ENCODE results near the gene CD36.

CD36 gene

GRCh38 chr7:80630608-80631405 is 7.6 kb upstream of the CD36 start:
- no peak for DNase-seq

- no peak for DNase-seq
Measured at GRCh38 chr7:80631421-80631820, 7.0 kb upstream of the CD36 start.

DNA sequence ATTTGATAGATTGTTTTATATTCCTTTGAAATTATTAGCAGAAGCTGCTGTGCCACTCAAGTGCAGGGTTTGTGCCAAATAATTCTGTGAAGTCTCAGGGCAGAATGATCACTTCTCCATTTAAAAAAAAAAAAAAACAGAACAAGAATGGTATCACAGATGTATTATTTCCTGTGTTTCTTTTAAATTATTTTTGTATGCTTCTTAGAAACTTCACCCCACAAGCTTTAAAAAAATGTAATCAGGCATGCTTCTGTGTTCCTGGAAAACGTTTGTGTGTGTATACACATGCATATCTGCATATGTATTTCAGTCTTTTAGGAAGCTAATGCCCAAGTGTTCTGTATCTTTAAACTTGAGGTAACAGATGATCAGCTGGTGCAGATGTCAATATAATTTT is 6.3 kb upstream of the CD36 start:
- no peak for DNase-seq

DNA sequence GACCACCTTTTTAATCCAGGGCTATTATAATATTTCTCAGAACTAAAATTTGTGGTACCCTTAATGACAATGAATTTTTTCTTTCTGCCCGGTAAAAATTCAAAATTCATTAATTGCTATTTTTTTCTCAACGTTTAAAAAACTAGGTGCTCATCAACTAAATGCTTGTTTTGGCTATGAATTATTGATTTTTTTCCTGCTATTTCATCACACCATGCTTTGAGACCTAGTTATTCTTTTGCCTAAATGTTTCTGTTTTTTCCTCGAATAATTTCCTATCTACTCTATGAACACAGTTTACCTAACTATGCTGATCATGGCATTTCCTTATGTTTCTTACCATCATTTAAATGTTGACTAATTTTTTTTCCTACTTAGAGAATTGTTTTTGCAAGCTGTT is 5.6 kb upstream of the CD36 start:
- no peak for DNase-seq

- DNase-seq: no peak
Measured at GRCh38 chr7:80634505-80634904, 3.9 kb upstream of the CD36 start.

GRCh38 chr7:80635533-80635932 is 2.9 kb upstream of the CD36 start:
- DNase-seq: no peak

DNA sequence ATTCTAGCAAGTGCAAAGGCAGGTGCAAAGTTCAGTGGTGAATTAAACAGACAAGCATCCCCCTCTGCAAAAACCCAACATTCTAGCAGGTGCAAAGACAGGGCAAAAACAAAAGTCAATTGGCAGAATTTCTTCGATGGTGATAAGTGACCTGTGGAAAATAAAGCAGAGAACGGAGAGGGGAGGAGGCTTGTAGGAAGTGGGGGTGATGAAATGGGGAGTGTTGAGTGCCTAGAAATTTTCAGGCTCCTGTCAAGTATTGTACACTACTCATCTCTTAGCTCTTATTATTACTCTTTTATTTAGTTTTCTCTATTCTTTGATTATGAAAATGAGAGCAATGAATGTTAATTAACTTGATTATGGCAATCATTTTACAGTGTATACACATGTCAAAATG is 2.4 kb upstream of the CD36 start:
- DNase-seq: no peak

GRCh38 chr7:80636709-80637108 is 1.7 kb upstream of the CD36 start:
- no peak for DNase-seq

DNA sequence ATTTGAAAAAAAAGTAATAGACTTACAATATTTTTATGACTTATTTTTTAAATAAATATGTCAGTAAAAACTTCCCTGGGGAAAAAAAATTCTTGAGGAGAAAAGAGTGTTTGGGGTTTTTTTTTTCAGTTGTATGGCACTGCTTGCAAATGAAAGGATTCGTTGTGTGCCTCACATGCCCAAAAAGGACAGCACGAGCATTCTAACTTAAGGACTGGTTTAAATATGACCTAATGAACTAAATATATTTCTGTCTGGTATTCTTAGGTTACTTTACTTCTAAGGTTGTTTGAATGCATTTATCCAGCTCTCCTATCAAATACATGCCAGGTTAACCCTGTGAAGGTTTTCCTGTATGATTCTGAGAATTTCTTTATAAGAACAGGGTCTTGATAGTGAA is 988 bp upstream of the CD36 start:
- no peak for DNase-seq

GRCh38 chr7:80639011-80639410 is 569 bp downstream of the CD36 start:
- DNase-seq: no peak

DNA sequence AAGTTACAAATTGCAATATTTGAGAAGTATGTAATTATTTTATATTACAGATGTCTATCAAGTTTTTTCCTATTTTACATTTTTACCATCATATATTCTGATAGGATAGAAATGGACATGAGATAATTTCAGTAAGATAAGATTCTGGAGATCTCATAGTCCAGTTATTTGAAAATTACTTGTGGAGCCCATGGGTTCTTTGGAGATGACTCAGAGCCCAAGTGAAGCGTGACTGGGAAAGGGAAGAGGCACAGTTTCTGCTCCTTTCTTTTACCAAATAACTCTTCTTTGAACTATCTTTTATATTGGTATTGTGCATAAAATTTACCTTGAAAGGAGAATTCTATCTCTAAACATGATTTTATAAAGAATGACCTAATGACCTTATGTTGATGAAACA is 2.4 kb downstream of the CD36 start:
- no peak for DNase-seq

GRCh38 chr7:80641548-80641947 is 3.1 kb downstream of the CD36 start:
- no peak for DNase-seq

DNA sequence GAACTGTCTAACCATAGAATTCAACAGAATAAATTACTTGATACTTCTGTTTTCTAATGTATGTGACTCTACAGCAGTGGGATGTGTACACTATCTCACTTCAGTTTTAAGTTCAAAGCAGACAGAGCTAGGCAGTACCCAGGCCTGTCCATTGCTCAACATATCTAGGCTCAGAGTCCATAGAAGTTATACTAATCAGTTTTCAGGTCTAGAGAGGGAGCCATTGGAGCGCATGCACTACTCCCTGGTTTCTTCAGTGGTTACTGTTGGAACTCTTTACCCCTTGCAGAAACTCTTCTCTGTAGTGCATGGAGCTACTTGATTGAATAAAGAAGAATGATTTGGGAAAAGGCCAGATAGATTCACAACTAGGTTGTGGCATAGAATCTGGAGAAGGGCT is 4.4 kb downstream of the CD36 start:
- DNase-seq: no peak

DNA sequence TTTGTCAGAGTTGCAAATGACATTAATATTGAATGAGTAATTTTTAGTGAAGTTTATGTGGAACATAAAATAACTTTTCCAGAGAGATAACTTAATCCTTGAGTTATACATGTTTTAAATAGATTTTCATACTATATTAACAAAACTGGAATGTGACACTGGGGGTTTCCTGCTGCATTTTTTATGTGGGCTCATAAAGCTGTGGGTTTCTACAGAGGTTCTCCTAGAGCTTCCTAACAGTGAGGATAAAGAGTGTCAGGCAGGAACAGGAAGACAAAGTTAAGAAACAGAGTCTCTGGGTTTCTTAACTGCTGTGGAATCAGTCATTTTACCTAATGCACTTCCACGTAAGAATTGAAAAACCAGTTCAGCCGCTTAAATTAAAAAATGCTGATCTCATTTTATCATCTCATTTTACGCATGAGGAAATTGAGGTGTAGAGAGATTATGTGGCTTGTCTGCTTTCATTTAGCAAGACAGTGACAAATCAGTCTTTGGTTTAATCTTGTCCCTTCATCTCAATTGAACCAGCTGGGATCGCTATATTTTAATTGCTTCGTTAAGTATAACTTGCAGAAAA is 5.0 kb downstream of the CD36 start:
- DNase-seq: no peak

- DNase-seq: no peak
Measured at GRCh38 chr7:80644054-80644453, 5.6 kb downstream of the CD36 start.

DNA sequence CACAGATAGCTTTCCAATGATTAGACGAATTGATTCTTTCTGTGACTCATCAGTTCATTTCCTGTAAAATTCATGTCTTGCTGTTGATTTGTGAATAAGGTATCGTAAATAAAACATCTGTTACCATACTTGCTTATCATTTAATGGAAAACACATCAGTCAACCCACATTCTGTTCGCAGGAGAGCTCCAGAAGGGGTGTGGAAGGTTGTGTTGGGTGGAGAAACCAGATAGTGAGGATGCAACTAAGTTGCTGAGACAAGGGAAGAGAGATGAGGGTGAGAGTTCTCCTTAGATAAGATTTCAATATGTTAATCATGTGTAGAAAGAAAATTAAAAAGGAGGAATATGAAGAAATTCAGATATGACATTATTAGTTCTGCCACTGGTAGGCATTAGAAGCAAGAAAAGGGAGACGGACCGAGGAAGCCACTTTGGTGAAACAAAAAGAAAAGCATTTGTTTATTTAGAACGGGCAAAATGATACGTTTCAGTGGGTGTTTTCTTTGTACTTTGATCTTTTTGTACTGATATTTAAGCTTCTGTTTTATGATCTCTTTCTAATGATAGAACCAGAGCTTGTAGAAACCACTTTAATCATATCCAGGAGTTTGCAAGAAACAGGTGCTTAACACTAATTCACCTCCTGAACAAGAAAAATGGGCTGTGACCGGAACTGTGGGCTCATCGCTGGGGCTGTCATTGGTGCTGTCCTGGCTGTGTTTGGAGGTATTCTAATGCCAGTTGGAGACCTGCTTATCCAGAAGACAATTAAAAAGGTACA is 7.8 kb downstream of the CD36 start:
- no peak for DNase-seq

DNA sequence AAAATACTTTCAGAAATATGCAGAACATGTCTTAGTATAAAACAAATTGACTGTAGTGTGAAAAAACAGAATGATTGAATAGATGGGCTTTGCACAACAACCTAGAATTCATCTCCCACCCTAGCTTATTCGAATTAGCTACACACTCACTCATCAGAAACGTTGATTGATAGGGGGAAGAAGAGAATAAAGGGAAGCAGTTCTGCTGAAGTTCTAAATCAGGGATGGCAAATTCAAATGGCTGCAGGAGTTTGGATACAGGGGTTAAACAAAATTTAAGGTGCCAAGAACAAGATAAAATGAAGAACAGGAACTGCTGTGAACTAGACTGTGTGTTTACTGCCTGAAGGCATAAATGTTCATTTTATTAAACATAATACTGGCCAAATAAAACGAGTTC is 9.0 kb downstream of the CD36 start:
- no peak for DNase-seq

DNA sequence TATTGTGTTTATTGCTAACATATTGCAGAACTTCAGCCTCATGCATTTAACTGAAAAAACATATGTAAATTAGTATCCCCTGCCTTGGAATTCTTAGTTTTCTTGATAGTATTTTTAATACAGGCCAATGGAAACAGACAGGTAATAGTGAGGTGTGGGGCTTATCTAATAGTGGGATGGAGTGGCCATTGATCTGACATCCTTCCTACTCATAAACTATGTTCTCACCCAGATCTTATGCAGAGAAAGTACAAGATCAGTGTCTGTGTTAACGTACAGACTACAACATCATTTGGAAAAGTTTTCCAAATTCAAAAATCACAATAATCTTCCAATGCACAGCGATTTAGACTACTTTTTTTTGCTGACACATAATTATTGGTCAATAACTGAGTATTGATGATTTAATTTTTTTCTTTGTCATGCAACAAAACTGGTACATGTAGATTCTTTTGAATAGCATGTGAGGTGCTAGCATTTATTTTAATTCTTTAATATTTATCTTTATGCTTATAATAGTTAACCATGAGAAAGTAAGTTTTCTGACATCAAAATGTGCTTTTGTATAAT is 9.7 kb downstream of the CD36 start:
- DNase-seq: no peak

DNA sequence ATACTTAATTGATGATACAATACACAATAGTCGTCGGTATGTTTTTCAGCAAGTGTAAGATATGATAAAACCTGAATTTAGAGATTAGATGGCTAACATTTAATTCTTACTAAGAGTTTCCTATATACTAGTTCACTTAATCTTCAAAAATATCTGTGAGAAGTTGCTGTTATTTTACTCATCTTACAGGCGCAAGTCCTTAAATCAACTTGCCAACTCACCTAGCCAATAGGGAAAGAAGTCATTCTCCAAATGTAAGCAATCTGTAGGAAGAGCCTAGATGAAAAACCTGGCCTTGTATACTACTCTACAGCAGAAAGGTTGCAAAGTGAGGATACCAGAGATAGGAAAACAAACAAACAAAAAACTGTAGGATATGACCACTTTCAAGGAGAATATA is 10.6 kb downstream of the CD36 start:
- DNase-seq: no peak

DNA sequence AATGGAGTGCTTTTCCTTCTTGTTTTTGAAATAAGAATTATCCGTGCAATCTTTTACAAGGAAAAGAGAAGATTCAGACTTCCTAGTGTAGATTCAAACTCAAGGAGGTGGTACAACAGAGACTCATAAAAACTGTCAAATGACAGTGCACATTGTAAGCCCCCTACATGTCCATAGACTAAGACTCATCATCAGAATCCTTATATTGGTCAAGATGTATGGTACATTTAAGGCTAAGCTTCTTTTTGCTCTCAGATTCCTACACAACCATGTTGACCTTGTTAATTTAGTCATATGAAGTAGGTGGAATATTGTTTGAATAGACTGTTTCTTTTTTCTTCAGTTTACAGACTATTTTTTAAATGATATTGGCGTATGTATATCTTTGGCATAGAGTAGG is 11.6 kb downstream of the CD36 start:
- DNase-seq: no peak

GRCh38 chr7:80651471-80651870 is 13.0 kb downstream of the CD36 start:
- no peak for DNase-seq

- DNase-seq: no peak
Measured at GRCh38 chr7:80653244-80653643, 14.8 kb downstream of the CD36 start.

DNA sequence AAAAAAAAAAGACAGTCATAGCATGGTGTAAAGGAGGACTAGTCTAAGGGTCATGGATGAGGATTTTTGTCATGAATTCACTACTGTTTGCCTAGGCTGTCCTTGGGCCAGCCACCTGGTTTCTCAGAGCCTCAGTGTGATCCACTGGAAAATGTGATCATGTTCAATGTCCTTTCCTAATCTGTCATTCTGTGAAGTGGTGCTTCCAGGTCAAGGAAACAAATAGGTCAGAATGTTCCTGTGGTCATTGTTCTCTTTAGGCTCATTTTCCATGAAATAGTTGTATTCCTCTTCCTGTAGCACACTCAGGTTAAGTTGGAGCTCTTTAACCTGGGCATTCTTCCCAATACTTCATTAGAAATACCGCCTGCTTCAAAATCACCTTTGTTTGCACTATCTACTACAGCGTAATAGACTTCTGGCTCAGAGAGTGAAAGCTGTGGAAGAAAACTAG is 16.5 kb downstream of the CD36 start:
- no peak for DNase-seq

DNA sequence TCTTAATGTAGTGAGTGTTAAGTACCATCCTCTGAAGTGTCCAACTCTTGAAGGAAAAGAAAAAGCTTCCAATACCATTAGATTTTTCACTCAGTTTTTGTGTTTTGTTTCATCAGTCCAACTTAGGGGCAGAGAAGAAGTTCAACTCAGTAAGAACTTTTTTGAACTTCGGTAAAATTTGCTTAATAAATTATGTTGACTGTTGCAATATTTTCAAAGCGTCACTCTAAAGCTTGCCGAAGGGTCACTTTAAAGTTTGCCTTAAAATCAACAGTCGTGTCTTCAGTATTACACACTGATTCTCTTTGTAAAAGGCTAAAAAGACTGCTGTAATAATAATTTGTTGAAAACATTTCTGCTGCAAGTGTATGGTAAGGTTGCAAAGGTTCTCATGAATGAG is 17.6 kb downstream of the CD36 start:
- DNase-seq: no peak
